H1 (cell line): Measurements from ENCODE around the gene HSPA4L. TPM values are rescaled to one million over a fixed set of nuclear protein-coding genes. Genes with fewer than 3 reads are reported as not detected.

Experiments
- HDAC2 ChIP-seq, 2 experiments: fragments of 300-600 bp in 1 of 2; sonication (generic) in 1 of 2; IDR thresholded peaks; 2 replicates each; pipeline ENCODE4 v1.6.1; 2011 to 2012; ENCODE audit warnings: low read depth in 2 of 2, low read length in 2 of 2, mild to moderate bottlenecking in 2 of 2, moderate library complexity in 2 of 2, borderline replicate concordance in 1 of 2, inconsistent platforms in 1 of 2
- polyA plus RNA-seq, 7 experiments: library from polyadenylated mRNA; depleted of rRNA in 3 of 7; stranded (reverse) in 5 of 7; unstranded in 2 of 7; fragments of >200 nt in 5 of 7; fragments of 200-250 nt in 2 of 7; gene quantifications; 1 replicate in 5 of 7; 2 replicates in 1 of 7; 4 replicates in 1 of 7; pipeline versions ENCODE4 v1.2.1 to v1.2.3, GENCODE V29; 2011 to 2013; ENCODE audit warnings: missing spikeins in 2 of 7, mixed read lengths in 2 of 7
- total RNA-seq: library from RNA; stranded (reverse); fragmentation: NEBNext Ultra II Directional; extraction: Animal tissue kit (Norgen Biotek cat#: 25700); gene quantifications from 2 replicates; pipeline ENCODE4 v1.2.1, GENCODE V29; 2021

HSPA4L gene
- total and polyA plus RNA-seq, 2 of the 8 experiments (the other 6 are each of a cell fraction or from before 2014, with no cell fraction given): 0.65 to 4.7 TPM

- TF ChIP-seq HDAC2 (IDR thresholded peaks at IDR 0.05; ENCODE audit: borderline replicate concordance in 1 of 2, low read depth in 2 of 2, low read length in 2 of 2): no peak
These were observed 1.5 kb upstream of the HSPA4L start (continued) for GRCh38 chr4:127780598-127780997.
